ENCODE results near the gene LRRTM3.

DNA sequence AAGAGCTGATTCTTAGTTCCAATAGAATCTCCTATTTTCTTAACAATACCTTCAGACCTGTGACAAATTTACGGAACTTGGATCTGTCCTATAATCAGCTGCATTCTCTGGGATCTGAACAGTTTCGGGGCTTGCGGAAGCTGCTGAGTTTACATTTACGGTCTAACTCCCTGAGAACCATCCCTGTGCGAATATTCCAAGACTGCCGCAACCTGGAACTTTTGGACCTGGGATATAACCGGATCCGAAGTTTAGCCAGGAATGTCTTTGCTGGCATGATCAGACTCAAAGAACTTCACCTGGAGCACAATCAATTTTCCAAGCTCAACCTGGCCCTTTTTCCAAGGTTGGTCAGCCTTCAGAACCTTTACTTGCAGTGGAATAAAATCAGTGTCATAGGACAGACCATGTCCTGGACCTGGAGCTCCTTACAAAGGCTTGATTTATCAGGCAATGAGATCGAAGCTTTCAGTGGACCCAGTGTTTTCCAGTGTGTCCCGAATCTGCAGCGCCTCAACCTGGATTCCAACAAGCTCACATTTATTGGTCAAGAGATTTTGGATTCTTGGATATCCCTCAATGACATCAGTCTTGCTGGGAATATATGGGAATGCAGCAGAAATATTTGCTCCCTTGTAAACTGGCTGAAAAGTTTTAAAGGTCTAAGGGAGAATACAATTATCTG, 1.6 kb downstream of the LRRTM3 start:
- TF ChIP-seq, protein P1, sequence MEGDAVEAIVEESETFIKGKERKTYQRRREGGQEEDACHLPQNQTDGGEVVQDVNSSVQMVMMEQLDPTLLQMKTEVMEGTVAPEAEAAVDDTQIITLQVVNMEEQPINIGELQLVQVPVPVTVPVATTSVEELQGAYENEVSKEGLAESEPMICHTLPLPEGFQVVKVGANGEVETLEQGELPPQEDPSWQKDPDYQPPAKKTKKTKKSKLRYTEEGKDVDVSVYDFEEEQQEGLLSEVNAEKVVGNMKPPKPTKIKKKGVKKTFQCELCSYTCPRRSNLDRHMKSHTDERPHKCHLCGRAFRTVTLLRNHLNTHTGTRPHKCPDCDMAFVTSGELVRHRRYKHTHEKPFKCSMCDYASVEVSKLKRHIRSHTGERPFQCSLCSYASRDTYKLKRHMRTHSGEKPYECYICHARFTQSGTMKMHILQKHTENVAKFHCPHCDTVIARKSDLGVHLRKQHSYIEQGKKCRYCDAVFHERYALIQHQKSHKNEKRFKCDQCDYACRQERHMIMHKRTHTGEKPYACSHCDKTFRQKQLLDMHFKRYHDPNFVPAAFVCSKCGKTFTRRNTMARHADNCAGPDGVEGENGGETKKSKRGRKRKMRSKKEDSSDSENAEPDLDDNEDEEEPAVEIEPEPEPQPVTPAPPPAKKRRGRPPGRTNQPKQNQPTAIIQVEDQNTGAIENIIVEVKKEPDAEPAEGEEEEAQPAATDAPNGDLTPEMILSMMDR (IDR thresholded peaks at IDR 0.05 in 8 of 11, conservative IDR thresholded peaks at IDR 0.05 in 3 of 11): no peak
- no peak for TF ChIP-seq POLR2A (IDR thresholded peaks at IDR 0.05)

Measured in spleen (tissue), 7 donors.